Tibial nerve (tissue), 4 donors: ENCODE measurements around the gene NYAP2. TPM values are rescaled to one million over a fixed set of nuclear protein-coding genes. Genes with fewer than 3 reads are reported as not detected.

Experiments
- DNase-seq, 2 donors: peaks; one replicate each; pipeline ENCODE4 v3.0.0-alpha.2; 2019; ENCODE audit warnings: low spot score in 2 of 2
- H3K27ac ChIP-seq, 4 donors: fragments of 200-600 bp; sonication (generic) in 3 of 4; one replicate each; pipeline ENCODE4 v1.5.1; 2017 to 2019; ENCODE audit warnings: mild to moderate bottlenecking in 1 of 4
- H3K27me3 ChIP-seq, 2 donors: fragments of 200-600 bp; sonication (generic) in 1 of 2; one replicate each; pipeline versions ENCODE4 v1.5.1 to v1.6.0; 2017 to 2019
- H3K36me3 ChIP-seq, 3 donors: fragments of 200-600 bp; sonication (generic); one replicate each; pipeline ENCODE4 v1.5.1; 2018 to 2019
- H3K4me1 ChIP-seq, 4 donors: fragments of 200-600 bp; sonication (generic) in 3 of 4; one replicate each; pipeline ENCODE4 v1.5.1; 2017 to 2019
- H3K4me3 ChIP-seq, 4 donors: fragments of 200-600 bp; sonication (generic) in 3 of 4; one replicate each; pipeline ENCODE4 v1.5.1; 2017 to 2019; ENCODE audit warnings: mild to moderate bottlenecking in 1 of 4, moderate library complexity in 1 of 4
- H3K9me3 ChIP-seq, 4 donors: fragments of 200-600 bp; sonication (generic) in 3 of 4; one replicate each; pipeline ENCODE4 v1.5.1; 2017 to 2019
- EP300 ChIP-seq, 2 donors: sonication (generic); formaldehyde crosslinking; IDR thresholded peaks; one replicate each; pipeline ENCODE4 v1.6.1; 2017; ENCODE audit warnings: antibody characterized with exemption in 2 of 2, mild to moderate bottlenecking in 1 of 2
- POLR2A ChIP-seq, 2 donors: fragments of 450-650 bp; IDR thresholded peaks; one replicate each; pipeline ENCODE4 v1.6.1; 2017; ENCODE audit warnings: antibody characterized with exemption in 2 of 2, mild to moderate bottlenecking in 2 of 2, moderate library complexity in 2 of 2
- WGBS, 2 donors: methylation state at CpG; one replicate each; pipeline ENCODE4 v1.1.5; 2018; 5-methylcytosine and 5-hydroxymethylcytosine counted together
- total RNA-seq, 4 donors: library from RNA; depleted of rRNA; stranded (reverse); fragments of >200 nt; gene quantifications; one replicate each; pipeline ENCODE4 v1.1.0, GENCODE V29; 2016
- TF ChIP-seq, protein P1 (sequence below), 5 experiments: fragments of 200-600 bp in 3 of 5; fragments of 450-650 bp in 2 of 5; sonication (generic) in 3 of 5; IDR thresholded peaks; one replicate each; pipeline ENCODE4 v1.5.1; 2016 to 2019; ENCODE audit warnings: antibody characterized with exemption in 5 of 5, mild to moderate bottlenecking in 3 of 5, moderate library complexity in 2 of 5

Gene NYAP2
- total RNA-seq, 4 donors from 2014 or later, result under 0.01 TPM; not detected in 3

- Histone ChIP-seq H3K4me1 (no peaks in the 10 kb centered on the region), H3K27ac (no peak overlapping the region), H3K36me3 (no peaks in the 10 kb centered on the region), H3K27me3 (no peaks in the 10 kb centered on the region), H3K9me3 (no peaks in the 10 kb centered on the region), H3K4me3 (no peak overlapping the region)
- DNase-seq, result no peak
- TF ChIP-seq POLR2A (IDR thresholded peaks at IDR 0.05) (no peak), EP300 (IDR thresholded peaks at IDR 0.05) (no peak)
- TF ChIP-seq, protein P1, sequence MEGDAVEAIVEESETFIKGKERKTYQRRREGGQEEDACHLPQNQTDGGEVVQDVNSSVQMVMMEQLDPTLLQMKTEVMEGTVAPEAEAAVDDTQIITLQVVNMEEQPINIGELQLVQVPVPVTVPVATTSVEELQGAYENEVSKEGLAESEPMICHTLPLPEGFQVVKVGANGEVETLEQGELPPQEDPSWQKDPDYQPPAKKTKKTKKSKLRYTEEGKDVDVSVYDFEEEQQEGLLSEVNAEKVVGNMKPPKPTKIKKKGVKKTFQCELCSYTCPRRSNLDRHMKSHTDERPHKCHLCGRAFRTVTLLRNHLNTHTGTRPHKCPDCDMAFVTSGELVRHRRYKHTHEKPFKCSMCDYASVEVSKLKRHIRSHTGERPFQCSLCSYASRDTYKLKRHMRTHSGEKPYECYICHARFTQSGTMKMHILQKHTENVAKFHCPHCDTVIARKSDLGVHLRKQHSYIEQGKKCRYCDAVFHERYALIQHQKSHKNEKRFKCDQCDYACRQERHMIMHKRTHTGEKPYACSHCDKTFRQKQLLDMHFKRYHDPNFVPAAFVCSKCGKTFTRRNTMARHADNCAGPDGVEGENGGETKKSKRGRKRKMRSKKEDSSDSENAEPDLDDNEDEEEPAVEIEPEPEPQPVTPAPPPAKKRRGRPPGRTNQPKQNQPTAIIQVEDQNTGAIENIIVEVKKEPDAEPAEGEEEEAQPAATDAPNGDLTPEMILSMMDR (IDR thresholded peaks at IDR 0.05), result no peak
- WGBS, 2 donors, result 86% methylated on average over 3 of the region's 3 CpGs
These were observed 86.7 kb downstream of the NYAP2 start for GRCh38 chr2:225486236-225486635.

DNA sequence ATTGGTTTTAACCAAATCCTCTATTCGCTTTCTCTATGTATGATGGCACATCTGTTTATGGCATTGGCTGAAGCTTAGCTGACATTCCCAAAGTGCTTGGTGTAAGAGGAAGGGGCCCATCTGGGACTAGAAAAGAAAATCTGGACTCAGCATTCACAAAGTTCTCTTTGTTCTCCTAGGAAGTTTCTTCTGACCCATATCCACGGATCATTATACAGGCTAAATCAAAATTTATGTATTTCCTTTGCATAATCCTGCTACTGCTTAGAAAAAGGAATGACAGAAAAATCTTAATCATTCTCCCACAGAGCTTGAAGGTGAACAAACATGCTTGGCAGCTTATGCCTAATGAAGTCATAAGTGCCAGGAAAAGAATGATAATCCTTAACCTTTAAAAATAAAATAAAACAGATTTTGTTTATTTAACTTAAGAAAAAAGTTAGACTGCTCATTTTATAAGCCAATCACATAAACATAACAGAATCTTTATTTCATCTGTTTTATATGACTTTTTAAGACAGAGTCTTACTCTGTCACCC lies 88.4 kb downstream of the NYAP2 start:
- WGBS, 2 donors, result 26 to 29% methylated on average over 2 of the region's 2 CpGs
- Histone ChIP-seq H3K4me3 (no peak overlapping the region), H3K9me3 (no peaks in the 10 kb centered on the region), H3K36me3 (no peaks in the 10 kb centered on the region), H3K4me1 (no peaks in the 10 kb centered on the region), H3K27me3 (no peaks in the 10 kb centered on the region), H3K27ac (no peak overlapping the region)
- TF ChIP-seq, protein P1 (IDR thresholded peaks at IDR 0.05), result no peak
- TF ChIP-seq POLR2A (IDR thresholded peaks at IDR 0.05) (no peak), EP300 (IDR thresholded peaks at IDR 0.05) (no peak)
- no peak for DNase-seq

DNA sequence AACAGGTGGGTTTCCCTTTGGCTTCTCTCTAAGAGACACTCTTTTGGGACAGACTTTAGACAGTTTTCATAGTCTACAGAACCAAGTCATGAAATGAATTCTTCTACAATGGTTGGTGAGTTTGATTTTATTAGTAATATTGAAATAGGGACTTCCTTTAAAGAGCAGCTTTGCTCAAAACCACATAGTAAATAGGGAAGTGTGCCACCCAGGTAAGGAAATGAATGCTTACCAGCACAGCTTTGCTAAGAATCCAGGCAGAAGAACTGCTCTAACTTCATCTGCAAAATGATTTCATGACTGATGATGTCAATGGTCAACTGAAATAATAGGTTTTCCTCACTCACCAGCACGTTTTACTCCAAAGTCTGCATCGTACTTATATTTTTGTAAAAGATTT lies 89.2 kb downstream of the NYAP2 start:
- Histone ChIP-seq H3K4me1 (no peaks in the 10 kb centered on the region), H3K4me3 (no peak overlapping the region), H3K27ac (no peak overlapping the region), H3K9me3 (no peaks in the 10 kb centered on the region), H3K27me3 (no peaks in the 10 kb centered on the region), H3K36me3 (no peaks in the 10 kb centered on the region)
- 80 to 89% methylated on average over 2 of the region's 2 CpGs for WGBS, 2 donors
- DNase-seq, result no peak
- TF ChIP-seq EP300 (IDR thresholded peaks at IDR 0.05), result no peak
- TF ChIP-seq, protein P1 (IDR thresholded peaks at IDR 0.05), result no peak
- TF ChIP-seq POLR2A (IDR thresholded peaks at IDR 0.05), result no peak

DNA sequence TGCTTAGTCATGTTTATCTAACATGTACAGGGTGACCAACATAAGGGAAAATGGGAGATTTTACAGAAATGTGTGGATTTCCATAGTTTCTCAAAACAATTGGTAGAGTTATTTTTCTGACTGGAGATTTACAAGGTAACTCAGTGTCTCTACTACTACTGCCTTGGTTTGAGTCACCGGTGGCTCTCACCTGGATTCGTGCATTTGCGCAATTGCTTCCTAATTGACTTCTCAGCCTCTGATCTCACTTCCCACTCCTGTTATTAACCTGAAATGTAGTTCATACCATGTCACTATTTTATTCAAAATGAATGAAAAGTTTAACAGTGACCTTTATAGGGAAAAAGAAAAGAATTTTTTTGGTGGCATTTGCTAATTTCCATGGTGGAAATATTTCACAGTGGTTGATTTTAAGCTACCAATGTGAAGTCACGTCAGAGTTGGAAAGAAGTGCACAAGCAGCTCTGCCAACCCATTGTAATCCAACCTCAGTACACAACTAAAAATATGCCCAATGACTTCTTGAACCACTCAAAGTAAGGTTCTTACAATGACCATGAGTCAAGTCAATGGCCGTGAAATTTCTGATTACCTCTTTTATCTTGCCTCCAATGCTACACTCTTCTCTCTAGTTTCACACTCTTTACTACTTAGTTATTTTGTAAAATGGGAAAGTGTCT lies 94.0 kb downstream of the NYAP2 start:
- Histone ChIP-seq H3K4me3 (no peak overlapping the region), H3K9me3 (no peaks in the 10 kb centered on the region), H3K4me1 (no peaks in the 10 kb centered on the region), H3K27me3 (no peaks in the 10 kb centered on the region), H3K36me3 (no peaks in the 10 kb centered on the region), H3K27ac (no peak overlapping the region)
- DNase-seq, result no peak
- 92% methylated on average over 5 of the region's 5 CpGs for WGBS, 2 donors
- TF ChIP-seq EP300 (IDR thresholded peaks at IDR 0.05), result no peak
- TF ChIP-seq, protein P1 (IDR thresholded peaks at IDR 0.05), result no peak
- no peak for TF ChIP-seq POLR2A (IDR thresholded peaks at IDR 0.05)

GRCh38 chr2:225494100-225494459 lies 94.6 kb downstream of the NYAP2 start:
- no peaks in the 10 kb centered on the region for H3K9me3 ChIP-seq
- H3K4me1 ChIP-seq, result no peaks in the 10 kb centered on the region
- TF ChIP-seq EP300 (IDR thresholded peaks at IDR 0.05) (no peak), POLR2A (IDR thresholded peaks at IDR 0.05) (no peak)
- TF ChIP-seq, protein P1 (IDR thresholded peaks at IDR 0.05), result no peak
- H3K27ac ChIP-seq, result no peak overlapping the region
- no peaks in the 10 kb centered on the region for H3K27me3 ChIP-seq
- H3K4me3 ChIP-seq, result no peak overlapping the region
- DNase-seq, result no peak
- no peaks in the 10 kb centered on the region for H3K36me3 ChIP-seq
